Hepatocyte (in vitro differentiated cells): Measurements from ENCODE around the gene CSPG5. TPM values are rescaled to one million over a fixed set of nuclear protein-coding genes. Genes with fewer than 3 reads are reported as not detected.

ENCODE experiments used
- DNase-seq: peaks from one replicate; pipeline ENCODE4 v3.0.0-alpha.2; 2016; ENCODE audit warnings: low spot score
- H2AFZ ChIP-seq: fragments of 200-600 bp; sonication (generic); 2 replicates; pipeline ENCODE4 v1.6.0; 2016; ENCODE audit warnings: antibody characterized with exemption, mild to moderate bottlenecking
- H3K27ac ChIP-seq: fragments of 200-600 bp; sonication (generic); 2 replicates; pipeline ENCODE4 v1.5.1; 2016; ENCODE audit warnings: mild to moderate bottlenecking
- H3K27me3 ChIP-seq: fragments of 200-600 bp; sonication (generic); 2 replicates; pipeline ENCODE4 v1.6.1; 2016
- H3K36me3 ChIP-seq: fragments of 200-600 bp; sonication (generic); replicated peaks from 2 replicates; pipeline ENCODE4 v1.5.1; 2016; ENCODE audit warnings: low read depth; ENCODE audit not compliant: insufficient read depth
- H3K4me1 ChIP-seq: fragments of 200-600 bp; sonication (generic); 2 replicates; pipeline ENCODE4 v1.5.1; 2016; ENCODE audit warnings: mild to moderate bottlenecking, moderate library complexity; ENCODE audit not compliant: insufficient read depth
- H3K4me2 ChIP-seq: fragments of 200-600 bp; sonication (generic); 2 replicates; pipeline ENCODE4 v1.6.0; 2016
- H3K4me3 ChIP-seq: fragments of 200-600 bp; sonication (generic); 2 replicates; pipeline ENCODE4 v1.5.1; 2016; ENCODE audit warnings: mild to moderate bottlenecking
- H3K79me2 ChIP-seq: fragments of 200-600 bp; sonication (generic); 2 replicates; pipeline ENCODE4 v1.6.0; 2017; ENCODE audit warnings: mild to moderate bottlenecking
- H3K9me2 ChIP-seq: fragments of 200-600 bp; sonication (generic); replicated peaks from 2 replicates; pipeline ENCODE4 v1.6.0; 2017; ENCODE audit warnings: mild to moderate bottlenecking; ENCODE audit not compliant: insufficient read depth
- H3K9me3 ChIP-seq: fragments of 200-600 bp; sonication (generic); 2 replicates; pipeline ENCODE4 v1.5.1; 2016; ENCODE audit warnings: low read depth, mild to moderate bottlenecking
- H4K20me1 ChIP-seq: fragments of 200-600 bp; sonication (generic); 2 replicates; pipeline ENCODE4 v1.6.0; 2016; ENCODE audit warnings: mild to moderate bottlenecking; ENCODE audit not compliant: insufficient read depth, poor library complexity, severe bottlenecking
- EZH2 ChIP-seq: fragments of 200-600 bp; sonication (generic); IDR thresholded peaks from 2 replicates; pipeline ENCODE4 v1.6.1; 2016; ENCODE audit warnings: antibody characterized with exemption, mild to moderate bottlenecking, borderline replicate concordance
- EZH2phosphoT487 ChIP-seq: fragments of 200-600 bp; sonication (generic); IDR thresholded peaks from one replicate; pipeline ENCODE4 v1.6.1; 2018; ENCODE audit warnings: antibody characterized with exemption, mild to moderate bottlenecking, low read depth, moderate library complexity; ENCODE audit not compliant: unreplicated experiment, severe bottlenecking
- WGBS: methylation state at CpG from one replicate; pipeline ENCODE4 v1.1.6; 2016; ENCODE audit warnings: low lambda C conversion rate; ENCODE audit errors: missing lambda C conversion rate; 5-methylcytosine and 5-hydroxymethylcytosine counted together
- polyA plus RNA-seq: library from polyadenylated mRNA; unstranded; fragments of >200 nt; fragmentation: Nextera tagmentation; extraction: Ambion mirVana; gene quantifications from 2 replicates; pipeline ENCODE4 v1.2.1, GENCODE V29; 2016
- total RNA-seq: library from RNA; depleted of rRNA; stranded (reverse); fragments of >200 nt; gene quantifications from 2 replicates; pipeline ENCODE4 v1.2.3, GENCODE V29; 2014
- TF ChIP-seq, protein P1 (sequence below): fragments of 200-600 bp; sonication (generic); IDR thresholded peaks from 2 replicates; pipeline ENCODE4 v1.5.1; 2016; ENCODE audit warnings: antibody characterized with exemption, mild to moderate bottlenecking; ENCODE audit not compliant: poor library complexity

Gene CSPG5, protein sequence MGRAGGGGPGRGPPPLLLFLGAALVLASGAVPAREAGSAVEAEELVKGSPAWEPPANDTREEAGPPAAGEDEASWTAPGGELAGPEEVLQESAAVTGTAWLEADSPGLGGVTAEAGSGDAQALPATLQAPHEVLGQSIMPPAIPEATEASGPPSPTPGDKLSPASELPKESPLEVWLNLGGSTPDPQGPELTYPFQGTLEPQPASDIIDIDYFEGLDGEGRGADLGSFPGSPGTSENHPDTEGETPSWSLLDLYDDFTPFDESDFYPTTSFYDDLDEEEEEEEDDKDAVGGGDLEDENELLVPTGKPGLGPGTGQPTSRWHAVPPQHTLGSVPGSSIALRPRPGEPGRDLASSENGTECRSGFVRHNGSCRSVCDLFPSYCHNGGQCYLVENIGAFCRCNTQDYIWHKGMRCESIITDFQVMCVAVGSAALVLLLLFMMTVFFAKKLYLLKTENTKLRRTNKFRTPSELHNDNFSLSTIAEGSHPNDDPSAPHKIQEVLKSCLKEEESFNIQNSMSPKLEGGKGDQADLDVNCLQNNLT
- total RNA-seq (0.44 and 0.47 TPM in 2 replicates), polyA plus RNA-seq (0.32 and 0.34 TPM in 2 replicates)

DNA sequence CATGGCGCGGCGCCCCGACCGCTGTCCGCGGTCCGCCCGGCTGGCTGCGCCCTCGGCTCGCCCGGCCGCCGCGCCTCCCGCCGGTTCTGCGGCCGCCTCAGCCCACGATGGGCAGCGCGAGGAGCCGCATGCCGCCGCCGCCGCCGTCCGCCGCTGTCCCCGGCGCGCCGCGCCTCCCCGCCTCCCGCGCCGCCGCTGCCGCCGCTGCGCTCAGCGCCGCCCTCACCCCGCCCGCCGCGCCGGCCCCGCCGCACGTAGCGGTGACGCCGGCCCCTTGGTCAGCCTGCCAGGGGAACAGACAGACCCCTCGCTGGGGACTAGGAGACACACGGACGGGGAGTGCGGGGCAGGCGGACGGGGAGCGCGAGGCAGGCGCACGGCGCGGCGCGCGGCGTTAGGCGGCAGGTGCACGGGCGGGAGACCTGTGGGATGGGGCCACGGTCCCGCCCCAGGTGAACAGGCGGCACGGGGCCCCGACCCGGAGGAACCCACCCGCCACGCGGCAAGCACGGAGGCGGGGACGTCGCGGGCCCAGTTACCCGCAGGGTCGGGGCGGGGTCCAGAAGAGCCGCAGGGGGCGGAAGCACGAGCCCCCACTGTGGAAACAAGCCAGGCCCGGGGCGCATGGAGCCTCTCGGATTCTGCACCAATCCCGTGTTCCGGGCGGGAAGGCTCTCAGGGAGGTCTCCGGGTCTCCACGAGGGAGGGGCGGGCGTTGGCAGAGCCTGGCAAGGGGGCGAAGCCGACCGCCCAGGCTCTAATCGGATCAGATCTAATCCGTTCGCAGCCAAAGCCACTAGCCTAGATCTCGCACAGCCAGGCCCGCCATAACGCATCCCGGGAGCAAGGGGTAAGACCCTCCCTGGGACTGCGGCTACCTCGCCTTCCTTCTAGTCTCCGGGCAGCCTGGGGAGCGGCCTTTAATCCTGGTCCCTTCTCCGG is at the start of gene CSPG5:
CSPG5 (minus strand) TSS at position 175 of the 942 bp plus-strand sequence; CDS start at position 3, 172 bp downstream.
- Histone ChIP-seq H4K20me1 (no peaks in the 10 kb centered on the region), H3K36me3 (no peaks in the 10 kb centered on the region), H3K9me2 (no peaks in the 10 kb centered on the region), H3K27ac (no peak within 1 kb of the TSS), H2AFZ (peak within 1 kb of the TSS; percentile 81), H3K9me3 (no peaks in the 10 kb centered on the region), H3K4me2 (peak within 1 kb of the TSS; percentile 100), H3K4me3 (peak within 1 kb of the TSS; percentile 75), H3K4me1 (peaks cover 5% of the 10 kb centered on the region), H3K27me3 (peaks cover 30% of the 10 kb centered on the region), H3K79me2 (no peaks in the 10 kb centered on the region)
- peak; percentile 50 for DNase-seq
- TF ChIP-seq EZH2 = peak; percentile 72
- TF ChIP-seq, protein P1, sequence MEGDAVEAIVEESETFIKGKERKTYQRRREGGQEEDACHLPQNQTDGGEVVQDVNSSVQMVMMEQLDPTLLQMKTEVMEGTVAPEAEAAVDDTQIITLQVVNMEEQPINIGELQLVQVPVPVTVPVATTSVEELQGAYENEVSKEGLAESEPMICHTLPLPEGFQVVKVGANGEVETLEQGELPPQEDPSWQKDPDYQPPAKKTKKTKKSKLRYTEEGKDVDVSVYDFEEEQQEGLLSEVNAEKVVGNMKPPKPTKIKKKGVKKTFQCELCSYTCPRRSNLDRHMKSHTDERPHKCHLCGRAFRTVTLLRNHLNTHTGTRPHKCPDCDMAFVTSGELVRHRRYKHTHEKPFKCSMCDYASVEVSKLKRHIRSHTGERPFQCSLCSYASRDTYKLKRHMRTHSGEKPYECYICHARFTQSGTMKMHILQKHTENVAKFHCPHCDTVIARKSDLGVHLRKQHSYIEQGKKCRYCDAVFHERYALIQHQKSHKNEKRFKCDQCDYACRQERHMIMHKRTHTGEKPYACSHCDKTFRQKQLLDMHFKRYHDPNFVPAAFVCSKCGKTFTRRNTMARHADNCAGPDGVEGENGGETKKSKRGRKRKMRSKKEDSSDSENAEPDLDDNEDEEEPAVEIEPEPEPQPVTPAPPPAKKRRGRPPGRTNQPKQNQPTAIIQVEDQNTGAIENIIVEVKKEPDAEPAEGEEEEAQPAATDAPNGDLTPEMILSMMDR = no peak
- 12% methylated on average over 26 of the region's 121 CpGs for WGBS

DNA sequence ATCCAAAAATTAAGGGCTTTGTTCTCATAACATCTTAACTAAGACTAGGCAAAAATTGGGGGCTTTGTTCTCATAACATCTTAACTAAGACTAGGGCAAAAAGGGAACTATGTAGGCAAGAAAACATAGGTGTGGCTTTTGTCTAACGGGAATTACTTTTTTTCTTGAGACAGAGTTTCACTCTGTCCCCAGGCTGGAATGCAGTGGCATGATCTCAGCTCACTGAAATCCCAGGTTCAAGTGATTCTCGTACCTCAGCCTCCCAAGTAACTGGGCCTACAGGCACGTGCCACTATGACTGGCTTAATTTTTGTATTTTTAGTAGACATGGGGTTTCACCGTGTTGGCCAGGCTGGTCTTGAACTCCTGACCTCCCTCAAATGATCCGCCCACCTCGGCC is 49.8 kb upstream of the CSPG5 start:
- H4K20me1 ChIP-seq = no peaks in the 10 kb centered on the region
- H3K9me3 ChIP-seq = no peaks in the 10 kb centered on the region
- H2AFZ ChIP-seq = no peak overlapping the region
- WGBS = 89% methylated on average over 6 of the region's 6 CpGs
- H3K79me2 ChIP-seq = peaks cover 2% of the 10 kb centered on the region
- no peak for DNase-seq
- peak overlapping the region; percentile 51 for H3K27ac ChIP-seq
- TF ChIP-seq, protein P1 = no peak
- no peak for TF ChIP-seq EZH2phosphoT487
- no peak for TF ChIP-seq EZH2
- no peak overlapping the region for H3K4me2 ChIP-seq
- no peaks in the 10 kb centered on the region for H3K27me3 ChIP-seq
- no peak overlapping the region for H3K4me3 ChIP-seq
- no peaks in the 10 kb centered on the region for H3K9me2 ChIP-seq
- H3K4me1 ChIP-seq = no peaks in the 10 kb centered on the region
- H3K36me3 ChIP-seq = no peaks in the 10 kb centered on the region

DNA sequence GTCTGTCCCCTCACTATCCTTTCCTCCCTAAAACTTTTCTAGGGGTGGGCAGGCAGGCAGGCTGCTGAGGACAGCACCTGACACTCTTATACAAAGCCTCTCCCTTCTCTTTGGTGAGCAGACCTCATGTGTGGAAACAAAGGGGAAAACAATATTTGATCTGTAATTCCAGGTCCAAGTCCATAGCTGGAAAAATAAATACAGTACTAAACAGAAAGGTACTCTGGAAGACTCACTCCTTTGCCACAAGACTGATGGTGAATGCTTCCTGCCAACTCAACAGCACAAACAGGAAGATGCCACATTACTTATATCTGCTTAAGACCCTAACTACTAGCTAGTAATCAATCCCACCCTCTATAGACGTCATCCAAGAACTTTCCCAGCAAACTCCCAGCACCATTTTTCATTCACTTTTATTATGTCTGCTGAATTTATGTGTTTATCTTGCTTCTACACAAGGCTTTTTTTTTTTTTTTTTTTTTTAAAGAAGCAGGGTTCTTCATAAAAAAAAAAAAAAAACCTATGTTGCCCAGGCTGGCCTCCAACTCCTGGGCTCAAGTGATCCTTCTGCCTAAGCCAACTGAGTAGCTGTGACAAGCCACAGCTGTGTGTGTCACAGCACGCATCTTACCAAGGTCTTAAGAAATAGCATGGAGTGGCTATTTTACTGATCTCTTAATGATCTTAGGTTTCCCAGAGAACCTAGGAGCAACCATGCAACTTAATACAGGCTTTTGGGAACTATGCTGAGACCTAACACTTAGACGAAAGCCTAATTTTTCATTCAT is 44.2 kb upstream of the CSPG5 start:
- Histone ChIP-seq H3K4me1 (no peaks in the 10 kb centered on the region), H3K27ac (no peak overlapping the region), H3K4me2 (no peak overlapping the region), H4K20me1 (no peaks in the 10 kb centered on the region), H3K4me3 (no peak overlapping the region), H3K36me3 (no peaks in the 10 kb centered on the region), H2AFZ (no peak overlapping the region), H3K9me2 (no peaks in the 10 kb centered on the region), H3K9me3 (no peaks in the 10 kb centered on the region), H3K79me2 (peaks cover 7% of the 10 kb centered on the region), H3K27me3 (no peaks in the 10 kb centered on the region)
- no peak for DNase-seq
- 88% methylated on average over 3 of the region's 3 CpGs for WGBS
- TF ChIP-seq EZH2phosphoT487 = no peak
- TF ChIP-seq, protein P1 = no peak
- TF ChIP-seq EZH2 = no peak
